HG02943 (cell line): ENCODE results near the gene OR6V1.

Source experiments
- ATAC-seq: cut with Tn5 transposase; IDR thresholded peaks from one replicate; pipeline ENCODE4 v1.9.1; 2021; ENCODE audit warnings: mild to moderate bottlenecking, low read depth, moderate library complexity; ENCODE audit not compliant: unreplicated experiment

The OR6V1 gene, protein sequence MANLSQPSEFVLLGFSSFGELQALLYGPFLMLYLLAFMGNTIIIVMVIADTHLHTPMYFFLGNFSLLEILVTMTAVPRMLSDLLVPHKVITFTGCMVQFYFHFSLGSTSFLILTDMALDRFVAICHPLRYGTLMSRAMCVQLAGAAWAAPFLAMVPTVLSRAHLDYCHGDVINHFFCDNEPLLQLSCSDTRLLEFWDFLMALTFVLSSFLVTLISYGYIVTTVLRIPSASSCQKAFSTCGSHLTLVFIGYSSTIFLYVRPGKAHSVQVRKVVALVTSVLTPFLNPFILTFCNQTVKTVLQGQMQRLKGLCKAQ

DNA sequence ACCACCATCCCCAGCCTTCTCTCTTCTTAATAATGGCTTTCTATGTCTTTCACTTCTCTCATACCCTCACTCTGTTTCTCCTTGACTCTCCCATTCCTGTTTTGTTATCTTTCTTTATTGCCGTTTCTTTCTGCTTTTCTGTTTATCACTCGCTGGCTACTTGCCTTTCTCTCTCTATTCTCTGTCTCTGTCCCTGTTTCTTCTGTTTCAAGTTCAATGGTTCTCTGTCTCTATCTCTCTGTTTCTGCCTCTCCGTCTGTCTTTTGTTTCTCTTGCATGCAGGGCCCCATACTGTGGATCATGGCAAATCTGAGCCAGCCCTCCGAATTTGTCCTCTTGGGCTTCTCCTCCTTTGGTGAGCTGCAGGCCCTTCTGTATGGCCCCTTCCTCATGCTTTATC, at the start of gene OR6V1:
OR6V1 (plus strand) TSS at position 301 of the 400 bp plus-strand sequence; CDS start at position 301, 0 bp downstream.
- ATAC-seq, result no peak

DNA sequence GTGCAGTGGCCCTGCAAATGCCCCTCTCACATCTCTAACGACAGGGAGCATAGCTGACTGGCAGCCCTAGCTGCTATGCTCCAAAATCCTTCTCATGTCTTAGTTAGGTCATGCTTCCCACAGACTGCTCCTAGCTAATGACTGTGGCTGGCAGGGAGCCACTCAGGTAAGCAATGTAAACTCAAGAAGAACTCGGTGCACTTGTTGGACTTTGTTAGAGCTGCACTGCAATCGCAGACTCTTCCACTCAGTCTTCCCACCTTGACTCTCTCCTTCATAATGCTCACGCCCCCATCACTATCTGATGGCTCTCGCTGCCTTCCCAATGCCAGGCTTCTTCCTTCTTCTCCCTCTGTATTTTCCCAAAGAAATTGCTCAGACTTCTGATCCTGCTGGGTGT, 49.2 kb upstream of the OR6V1 start:
- ATAC-seq, result no peak

DNA sequence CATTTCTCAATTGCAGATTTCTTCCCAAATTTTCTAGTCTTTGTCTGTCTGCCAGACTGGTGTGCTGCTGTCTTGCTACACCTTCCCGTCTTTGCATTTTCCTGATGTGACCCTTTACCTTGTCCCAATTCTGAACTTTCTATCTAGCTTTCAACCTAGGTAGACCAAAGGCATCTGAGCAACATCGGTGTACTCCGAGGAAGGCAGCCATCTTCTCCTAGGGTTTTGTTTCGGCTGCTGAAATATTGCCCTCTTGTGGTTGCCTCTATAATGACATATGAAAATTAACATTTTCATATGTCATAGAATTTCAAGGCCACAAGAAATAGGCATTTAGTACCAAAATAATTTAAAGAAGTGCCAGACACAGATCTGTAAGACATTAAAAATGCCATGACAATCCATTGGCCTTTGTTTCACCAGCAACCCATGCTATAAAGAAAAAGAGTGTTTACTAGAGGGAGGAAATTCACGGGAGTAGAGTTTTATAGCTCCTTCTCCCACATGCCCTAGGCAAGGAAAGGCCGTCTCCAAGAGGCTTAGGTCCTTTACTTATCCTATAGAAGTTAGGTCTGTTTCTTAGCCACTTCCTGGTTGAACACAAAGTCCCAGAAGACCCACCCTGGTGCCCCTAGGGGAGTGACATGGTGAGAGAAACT, 48.6 kb upstream of the OR6V1 start:
- ATAC-seq, result no peak

DNA sequence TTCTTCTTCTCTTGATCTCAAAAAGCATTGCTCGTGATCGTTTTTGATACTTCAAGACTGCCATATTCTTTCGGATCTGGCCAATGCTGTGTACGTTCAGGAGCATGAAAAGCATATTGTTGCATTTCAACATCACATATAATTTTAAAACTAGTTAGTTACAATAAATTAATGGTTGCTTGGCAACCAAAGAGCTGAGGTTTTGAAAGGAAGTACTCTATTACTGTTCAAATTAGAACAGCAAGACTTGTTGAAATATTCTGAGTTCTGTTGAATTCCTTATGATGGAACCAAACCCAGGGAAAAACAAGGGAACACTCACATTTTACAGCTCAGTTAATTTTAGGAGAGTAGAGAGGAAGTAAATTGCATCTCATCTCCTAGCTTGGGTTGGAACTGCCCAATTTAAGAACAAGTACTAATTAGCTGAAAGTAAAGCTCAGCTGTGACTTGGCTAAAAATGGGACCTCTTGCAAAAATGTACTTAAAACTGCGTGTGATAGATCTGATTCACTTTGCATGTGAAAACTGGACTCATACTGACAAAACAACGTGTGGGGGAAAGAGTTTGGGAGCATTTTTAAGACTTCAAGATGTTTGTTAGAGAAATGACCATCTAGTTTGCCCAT, 46.4 kb upstream of the OR6V1 start:
- no peak for ATAC-seq

DNA sequence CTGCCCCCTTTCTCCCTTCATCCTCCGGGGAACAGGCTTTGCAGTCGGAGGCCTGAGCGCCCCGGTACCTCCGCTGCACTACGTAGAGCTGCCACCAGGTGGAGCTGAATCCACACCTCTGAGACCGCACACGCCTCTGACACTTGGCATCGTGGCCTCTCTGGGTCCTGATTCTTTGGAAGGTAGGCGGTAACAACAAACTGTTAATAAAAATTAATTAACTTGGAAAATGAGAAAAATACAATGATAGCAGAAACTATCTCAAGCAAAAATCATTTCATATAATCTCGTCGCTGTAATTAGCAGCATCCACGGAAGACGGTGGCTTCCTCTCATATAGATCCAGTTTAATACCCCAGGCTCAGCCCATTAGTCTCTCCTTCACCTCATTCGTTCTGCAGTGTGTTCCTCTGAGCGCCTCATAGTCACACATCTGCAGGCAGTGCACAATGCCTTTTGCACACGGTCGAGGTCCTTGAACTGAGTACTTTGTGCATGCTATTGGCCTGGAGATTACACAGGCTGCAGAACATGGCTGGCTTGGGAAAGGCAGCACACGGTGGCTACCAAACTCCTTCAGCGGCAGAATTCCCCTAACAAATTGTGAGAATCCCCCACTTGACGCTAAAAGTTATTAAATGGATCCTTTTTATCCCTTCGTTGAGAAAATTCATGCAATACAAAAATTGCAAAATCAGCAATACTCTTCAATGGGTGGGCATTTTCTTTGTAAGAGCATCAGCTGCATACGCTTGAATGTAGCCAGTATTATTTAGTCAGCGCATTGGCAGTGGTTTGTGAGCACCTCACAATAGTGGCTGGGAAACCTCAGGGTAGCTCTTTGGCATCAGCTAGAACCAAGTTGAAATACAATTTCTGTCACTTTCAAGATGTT, 43.9 kb upstream of the OR6V1 start:
- peak; percentile 89 for ATAC-seq

DNA sequence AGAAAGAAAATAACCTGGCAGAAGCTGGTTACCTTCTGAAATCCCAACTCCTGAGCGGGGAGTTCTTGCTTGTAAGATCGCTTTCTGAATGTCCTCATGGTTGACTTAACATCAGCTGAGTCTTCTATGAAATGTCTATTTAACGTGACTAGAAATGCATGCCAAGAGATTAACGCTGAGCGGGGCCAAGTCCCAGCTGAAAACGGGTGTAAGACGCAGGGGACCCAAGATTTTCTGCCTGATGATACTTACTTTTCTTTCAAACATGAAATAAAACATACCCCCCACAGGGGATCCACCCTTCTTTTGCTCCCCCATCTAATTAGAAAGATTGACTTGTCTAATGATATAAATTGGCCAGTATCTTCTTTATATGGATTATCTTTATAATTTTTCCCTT, 40.1 kb upstream of the OR6V1 start:
- ATAC-seq, result no peak

DNA sequence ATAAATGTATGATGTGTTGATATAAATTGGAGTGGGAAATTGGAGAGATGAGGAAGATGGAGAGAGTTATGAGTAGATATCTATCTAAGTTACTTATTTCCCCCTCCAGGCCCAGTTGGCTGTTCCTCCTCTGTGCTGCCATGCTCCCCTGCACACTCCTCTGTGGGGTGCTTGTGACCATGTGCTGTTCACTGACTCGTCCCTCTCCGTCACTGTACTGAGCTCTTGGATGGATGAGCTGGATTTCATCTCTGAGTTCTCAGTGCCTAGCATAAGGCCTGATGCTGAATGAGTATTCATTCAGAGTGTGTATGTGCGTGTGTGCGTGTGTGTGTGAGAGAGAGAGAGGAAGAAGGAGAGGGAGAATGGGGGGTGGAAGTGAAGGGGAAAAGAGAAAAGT, 39.7 kb upstream of the OR6V1 start:
- ATAC-seq, result no peak

DNA sequence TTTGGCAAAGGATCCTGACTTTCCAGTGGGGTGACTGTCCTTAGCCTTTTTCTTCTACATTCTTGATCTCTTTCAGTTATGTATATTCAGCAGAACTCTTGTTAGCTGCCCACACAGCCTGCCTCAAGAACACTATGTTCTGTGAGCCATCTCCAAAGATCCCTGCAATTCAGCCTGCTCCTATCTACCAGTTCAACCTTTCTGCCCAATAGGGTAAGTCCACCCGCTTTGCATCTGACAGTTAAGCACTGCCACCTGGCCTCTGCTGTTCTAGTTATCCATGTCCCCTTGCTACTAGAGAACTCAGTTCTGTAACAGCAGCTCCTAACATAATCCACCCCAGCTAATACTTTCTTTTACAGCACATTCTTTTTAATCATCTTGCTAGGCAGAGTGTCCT, 38.7 kb upstream of the OR6V1 start:
- ATAC-seq, result no peak

DNA sequence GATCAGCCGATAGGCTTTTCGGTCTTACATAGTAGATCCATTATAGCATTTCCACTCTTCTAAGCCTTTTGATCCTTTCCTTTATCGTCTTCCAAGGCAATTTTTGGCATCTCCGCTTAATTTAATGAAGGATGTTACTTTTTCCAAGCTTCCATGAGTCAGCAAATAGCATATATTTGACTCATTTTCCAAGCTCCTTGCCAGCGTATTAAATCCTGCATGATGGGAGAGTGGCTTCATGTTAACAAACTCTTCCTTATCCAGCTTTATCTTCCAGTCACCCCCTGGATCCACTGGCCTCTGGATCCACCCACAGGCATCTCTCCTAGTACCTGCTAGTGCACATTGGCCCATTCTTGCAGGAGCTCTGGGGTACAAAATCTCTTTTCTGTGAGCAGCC, 38.2 kb upstream of the OR6V1 start:
- ATAC-seq, result no peak

DNA sequence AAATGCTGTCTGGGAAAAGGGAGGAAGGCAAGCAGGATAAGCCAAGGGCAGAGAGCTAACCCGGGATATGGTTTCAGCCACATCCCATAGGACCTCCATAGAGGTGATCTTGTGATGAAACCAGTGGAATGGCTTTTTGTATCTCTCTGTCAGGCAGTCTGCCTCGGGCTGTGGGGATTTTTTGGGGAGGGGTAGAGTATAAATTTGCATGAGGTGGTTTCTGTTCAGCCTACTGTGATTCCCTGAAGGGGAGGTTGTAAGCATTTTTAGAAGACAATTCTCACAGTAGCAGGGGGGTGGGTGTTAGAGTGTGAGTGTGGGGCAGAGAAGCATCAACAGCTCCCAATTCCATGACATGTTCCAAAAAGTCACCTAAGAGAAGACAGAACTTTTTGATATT, 37.1 kb upstream of the OR6V1 start:
- ATAC-seq, result peak; percentile 90

DNA sequence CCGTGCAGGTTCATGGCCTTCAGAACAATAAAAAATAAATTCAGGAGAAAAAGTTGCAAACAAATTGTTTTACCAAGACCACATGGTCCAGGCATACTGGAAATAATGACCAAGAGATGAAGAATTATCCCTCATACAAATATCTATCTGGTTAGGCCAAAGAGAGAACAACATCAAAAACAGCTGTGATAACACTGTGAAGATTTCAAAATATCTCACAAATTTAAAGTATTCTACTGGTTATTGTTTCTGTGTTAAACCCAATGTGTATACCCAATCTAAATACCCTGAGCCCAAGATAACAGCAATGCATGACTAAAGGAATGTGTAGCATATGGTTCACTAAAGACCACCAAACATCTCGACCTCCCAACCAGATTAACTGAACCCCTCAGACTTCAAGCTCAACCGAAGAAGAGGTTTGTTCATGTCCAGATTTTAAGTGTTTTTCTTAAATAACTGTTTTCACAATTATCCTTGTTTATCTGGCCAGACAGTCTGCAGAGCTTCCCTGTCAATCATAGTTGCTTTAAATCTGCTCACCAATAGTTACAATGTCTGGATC, 36.1 kb upstream of the OR6V1 start:
- ATAC-seq, result no peak

DNA sequence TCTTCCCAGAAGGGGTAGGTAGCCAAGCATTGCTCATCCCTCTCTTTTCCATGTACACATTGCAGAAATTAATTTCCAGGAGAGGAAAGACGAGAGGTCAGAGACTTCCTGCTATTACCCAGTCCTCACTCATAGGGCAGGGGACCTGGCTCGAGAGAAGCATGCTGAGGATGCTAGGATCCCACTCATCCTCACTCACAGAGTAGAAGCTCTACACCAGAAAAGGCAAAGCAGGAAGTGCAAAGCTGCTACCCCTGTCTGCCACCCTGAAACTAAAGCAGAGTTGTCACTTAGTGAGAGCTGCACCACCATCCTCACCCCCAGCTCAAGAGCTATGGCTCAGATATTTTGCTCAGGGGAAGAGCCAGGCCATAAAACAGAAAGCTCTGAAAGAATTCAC, 35.1 kb upstream of the OR6V1 start:
- ATAC-seq, result no peak

DNA sequence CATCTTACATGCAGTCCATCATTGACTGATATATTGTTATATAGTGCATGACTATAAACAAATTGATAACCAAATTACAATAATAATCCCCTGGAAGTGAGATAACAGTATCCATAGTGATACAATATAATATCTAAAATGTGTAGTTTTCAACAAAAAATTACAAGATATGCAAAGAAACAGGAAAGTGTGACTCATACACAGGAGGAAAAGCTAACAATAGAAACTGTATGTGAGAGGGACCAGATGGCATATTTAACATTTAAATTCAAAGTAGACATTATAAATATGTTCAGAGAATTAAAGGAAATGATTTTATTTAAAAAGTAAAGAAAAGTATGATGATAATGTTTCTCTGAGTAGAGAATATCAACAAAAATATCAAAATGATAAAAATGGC, 33.2 kb upstream of the OR6V1 start:
- no peak for ATAC-seq

DNA sequence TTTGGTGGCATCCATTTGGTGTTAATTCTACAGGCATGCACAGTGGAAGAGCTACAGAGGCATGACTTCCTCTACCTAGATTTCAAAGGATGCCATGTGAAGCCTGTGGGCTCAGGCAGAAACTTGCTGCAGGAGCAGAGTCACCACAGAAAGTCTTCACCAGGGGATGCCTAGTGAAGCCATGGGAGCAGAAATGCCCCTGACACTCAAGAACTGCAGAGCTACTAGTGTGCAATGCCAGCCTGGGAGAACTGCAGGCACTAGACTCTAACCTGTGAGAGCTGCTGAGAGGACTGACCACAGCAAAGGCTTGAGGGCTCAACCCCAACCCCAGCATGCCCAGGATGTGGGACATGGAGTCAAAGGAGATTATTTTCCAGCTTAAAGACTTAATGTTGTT, 29.1 kb upstream of the OR6V1 start:
- ATAC-seq, result no peak

DNA sequence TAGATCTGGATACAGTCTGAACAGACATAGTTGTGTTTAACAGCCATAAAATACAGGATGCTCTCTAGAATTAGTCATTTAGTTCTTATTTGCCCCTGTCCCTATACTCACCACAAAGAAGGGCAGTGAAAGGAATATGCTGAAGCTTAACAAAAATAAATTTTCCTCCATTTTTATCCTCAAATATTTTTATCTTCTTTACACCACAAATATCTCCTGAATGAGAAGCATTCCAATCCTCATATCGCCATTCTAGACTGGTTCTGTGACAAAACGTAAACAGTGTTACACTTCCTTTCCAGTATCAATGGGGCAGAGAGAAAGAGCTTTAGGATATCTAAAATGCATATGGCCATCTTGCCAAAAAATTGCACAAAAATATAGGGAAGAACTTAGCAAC, 26.8 kb upstream of the OR6V1 start:
- no peak for ATAC-seq

DNA sequence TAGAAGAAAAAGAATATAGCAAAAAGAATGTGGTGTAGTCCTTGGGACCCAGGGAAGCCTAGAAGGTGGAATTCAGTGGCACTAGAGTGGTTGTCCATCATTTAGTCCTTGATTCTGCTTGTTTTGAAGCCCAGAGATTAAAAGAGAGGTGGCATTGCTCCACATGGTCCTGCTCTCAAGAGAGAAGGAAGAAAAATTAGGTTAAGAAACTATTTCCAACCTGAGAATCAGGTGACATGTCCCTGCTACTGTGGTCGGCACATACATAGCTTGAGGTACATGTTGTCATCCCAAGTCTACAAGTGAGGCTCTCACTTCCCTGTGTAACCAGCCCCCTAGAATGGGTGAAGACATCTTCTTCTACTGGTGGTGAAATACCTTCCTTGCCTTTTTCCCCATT, 25.1 kb upstream of the OR6V1 start, which contains the start of gene OR9A2:
OR9A2 (minus strand) TSS at position 101 of the 400 bp plus-strand sequence; CDS start at position 101, 0 bp downstream.
- ATAC-seq, result no peak

DNA sequence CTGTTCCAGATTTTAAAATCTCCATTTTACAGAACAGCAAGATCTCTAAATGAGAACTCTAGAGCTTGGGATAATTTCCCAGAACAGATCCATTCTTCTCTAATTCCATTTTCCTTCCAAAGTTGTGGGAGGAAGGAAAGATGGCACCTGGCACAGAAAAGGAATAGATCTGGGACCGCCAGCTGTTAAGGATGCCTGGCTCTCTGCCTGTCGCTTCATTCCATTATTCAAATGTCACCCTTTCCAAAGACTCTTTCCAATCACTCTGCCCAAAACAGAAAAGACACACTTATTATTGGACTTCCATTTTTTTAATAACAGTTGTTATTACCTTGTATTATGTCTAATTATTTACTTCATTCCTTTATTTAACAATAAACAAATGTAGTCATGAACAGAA, 24.5 kb upstream of the OR6V1 start:
- no peak for ATAC-seq

DNA sequence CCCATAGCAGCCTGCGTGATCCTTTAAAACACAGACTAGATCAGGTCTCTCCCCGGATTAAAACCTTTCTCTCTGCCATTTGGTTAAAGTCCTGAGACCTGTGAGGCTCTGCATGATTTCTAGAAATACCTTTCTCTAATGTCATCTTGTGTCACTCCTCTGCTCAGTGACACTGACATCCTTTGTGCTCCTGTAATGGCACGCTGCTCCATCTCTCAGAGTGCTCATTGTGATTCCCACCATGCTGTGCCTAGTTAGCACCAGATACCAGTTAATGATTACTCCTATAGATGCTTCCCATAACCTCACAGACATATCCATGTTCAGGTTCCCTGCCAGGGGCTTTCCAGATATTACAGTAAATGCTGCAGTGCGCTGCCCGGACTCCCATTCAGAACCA, 13.5 kb upstream of the OR6V1 start:
- ATAC-seq, result no peak

DNA sequence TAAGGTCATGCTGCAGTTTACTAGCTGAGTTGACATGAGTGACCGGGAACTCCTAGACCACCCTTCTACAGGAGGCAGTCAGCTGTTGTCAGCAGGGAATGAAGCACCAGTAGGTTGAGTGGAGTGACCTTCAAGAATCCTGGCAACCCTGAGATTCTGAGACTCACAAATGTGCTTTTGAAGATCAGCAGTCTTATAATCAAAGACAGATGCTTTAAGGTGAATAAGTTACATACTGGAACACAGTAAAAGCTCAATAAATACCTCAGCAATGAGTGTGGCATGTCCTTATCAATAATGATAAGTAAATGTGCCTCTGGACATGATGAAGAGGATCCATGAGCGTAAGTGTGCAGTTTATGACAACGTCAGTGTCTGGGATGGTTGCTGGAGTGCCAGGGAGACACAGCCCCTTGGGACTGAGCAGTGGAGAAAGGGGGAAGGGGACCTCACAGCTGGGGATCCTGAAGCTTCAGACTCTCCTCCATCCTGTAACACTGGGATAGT, 11.9 kb upstream of the OR6V1 start:
- no peak for ATAC-seq

DNA sequence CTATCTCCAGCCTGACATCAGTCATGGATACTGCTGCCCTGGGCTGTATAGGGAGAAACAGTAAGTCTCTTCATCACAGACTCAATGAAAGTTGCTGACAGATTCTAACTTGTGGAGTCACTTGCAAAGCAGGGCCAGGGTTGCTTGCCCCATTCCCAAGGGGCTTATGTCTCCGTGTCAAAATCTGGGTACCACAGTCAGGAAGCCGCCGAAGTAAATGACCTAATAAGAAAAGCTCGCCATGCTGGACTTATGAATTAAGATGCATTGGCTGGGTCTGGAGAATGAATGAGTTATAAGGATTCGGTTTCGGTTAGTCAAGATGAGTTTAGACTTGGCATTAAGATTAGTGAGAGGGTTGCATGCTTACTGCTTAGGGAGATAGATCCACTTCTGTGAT, 10.8 kb upstream of the OR6V1 start:
- no peak for ATAC-seq
